HG03571 (cell line): ENCODE measurements around the gene CUTC.
"Not testable (repeated sequence)": the region's sequence is repeated elsewhere in the genome, so short reads cannot be mapped to it uniquely, and the experiment has no call there.

Experiments
- ATAC-seq: cut with Tn5 transposase; IDR thresholded peaks from one replicate; pipeline ENCODE4 v1.9.1; 2021; ENCODE audit not compliant: unreplicated experiment

CUTC gene

DNA sequence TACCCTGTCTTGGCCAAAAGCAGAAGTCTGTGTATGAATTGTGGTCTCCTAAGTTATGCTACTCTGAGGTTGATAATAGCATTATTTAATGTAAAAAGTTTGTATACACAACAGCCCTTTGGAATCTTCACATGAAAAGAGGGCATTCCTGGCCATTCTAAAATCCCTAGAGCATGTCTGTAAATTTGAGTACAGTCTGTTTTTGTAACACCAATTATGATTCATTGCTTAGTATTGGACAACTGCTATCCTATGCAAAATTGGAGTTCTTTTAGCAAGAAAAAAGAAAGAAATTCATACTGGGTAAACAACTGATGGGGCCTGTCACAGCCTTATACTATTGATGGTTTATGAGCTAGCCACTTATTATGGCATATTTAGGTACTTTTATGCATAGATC is 10.2 kb downstream of the CUTC start:
- ATAC-seq, result no peak

DNA sequence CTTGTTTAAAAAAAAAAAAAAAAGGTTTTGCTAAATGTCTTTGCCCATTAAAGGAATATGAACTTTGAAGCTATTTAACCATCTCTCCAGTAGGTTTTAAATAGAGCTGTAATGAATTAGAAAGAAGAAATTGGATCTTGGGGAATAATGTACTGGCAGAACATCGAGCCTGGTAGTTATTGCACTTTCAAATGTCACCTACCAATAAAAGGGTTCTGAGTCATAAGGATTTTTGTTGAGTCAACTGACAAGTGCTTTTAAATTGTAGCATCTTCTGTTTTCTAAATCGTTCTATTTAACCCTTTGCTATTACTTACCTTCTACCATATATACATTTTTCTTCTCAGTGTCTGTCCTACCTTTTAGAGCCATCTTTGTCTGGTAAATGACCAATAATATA is 10.7 kb downstream of the CUTC start:
- no peak for ATAC-seq

DNA sequence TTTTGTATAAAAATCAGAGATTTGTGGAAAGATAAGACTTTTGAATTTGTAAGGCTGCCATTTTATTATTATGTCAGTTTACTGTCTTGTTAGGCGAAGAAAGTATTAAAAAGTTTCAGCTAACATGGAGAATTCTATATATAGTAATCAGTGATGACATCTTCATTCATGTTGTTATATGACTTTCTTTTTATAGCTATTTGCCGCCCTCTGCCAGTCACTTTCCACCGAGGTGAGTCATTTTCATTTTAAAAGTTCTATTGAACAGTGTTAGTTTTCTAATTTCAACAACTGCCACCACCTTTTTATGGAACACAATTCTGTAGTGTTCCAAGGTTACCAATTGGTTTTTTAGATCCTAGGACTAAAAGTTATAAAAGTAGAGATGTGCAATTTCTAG is 11.8 kb downstream of the CUTC start:
- ATAC-seq, result no peak

DNA sequence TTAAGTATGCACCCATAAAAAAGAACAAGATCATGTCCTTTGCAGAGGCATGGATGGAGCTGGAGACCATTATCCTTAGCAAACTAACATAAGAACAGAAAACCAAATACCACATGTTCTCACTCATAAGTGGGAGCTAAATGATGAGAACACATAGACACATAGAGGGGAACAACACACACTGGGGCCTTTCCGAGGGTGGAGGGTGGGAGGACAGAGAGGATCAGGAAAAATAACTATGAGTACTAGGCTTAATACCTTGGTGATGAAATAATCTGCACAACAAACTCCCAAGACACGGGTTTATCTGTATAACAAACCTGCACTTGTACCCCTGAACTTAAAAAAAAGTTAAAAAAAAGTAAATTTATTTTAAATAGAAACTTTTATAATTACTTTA is 14.1 kb downstream of the CUTC start:
- not testable (repeated sequence) for ATAC-seq

- no peak for ATAC-seq
These were observed 16.9 kb downstream of the CUTC start for GRCh38 chr10:99748823-99749451.

GRCh38 chr10:99750641-99751040 is 18.6 kb downstream of the CUTC start:
- no peak for ATAC-seq

GRCh38 chr10:99754670-99755069 is 22.6 kb downstream of the CUTC start:
- ATAC-seq, result no peak

DNA sequence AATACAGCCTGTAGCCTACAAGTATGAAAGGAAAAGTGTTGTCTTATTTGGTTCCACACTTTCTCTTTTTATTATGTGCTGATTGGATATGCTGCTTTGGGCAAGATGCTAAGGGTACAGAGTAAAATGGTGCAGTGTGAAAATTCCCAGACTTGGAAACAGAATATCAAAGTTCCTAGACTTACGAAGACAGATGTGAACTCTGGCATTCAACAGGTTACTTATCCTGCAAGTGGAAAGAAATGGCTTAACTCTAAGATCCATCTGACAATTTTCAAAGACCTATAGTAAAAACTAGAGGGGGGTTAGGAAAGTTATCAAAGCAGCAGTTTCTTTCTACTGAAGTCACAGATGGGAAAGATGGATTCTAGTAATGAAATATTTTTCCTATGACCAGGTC is 24.1 kb downstream of the CUTC start:
- no peak for ATAC-seq

DNA sequence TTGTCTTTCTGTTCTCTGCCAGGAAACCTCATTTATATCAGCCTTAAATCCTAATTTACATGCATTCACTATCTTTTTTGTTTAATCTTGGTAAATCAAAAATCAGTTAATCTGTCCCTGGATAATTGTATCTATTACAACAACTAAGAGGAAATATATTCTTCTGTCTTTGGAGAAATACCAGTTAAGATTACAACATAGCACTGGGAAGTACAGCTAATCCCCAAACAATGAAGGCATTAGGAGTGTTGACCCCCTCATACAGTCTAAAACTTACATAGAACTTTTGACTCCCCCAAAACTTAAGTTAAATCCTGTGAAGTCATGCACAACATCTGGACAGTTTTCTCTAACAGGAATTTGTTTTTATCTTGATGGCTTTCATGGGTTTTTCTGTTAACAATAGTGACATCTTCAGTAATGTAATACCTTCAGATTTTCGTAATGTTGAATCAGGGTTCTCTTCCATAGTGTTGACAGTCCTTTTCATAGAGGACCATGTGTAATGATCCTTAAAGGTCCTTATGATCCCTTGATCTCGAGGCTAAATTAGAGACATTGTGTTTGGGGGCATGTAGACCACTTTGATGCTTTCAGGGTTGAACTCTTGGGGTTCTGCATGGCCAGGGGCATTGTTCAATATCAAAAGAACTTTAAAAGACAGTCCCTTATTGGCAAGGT is 26.3 kb downstream of the CUTC start:
- no peak for ATAC-seq

- ATAC-seq, result no peak
These were observed 28.3 kb downstream of the CUTC start for GRCh38 chr10:99760321-99760720.

- no peak for ATAC-seq
These were observed 29.3 kb downstream of the CUTC start for GRCh38 chr10:99761365-99761764.

DNA sequence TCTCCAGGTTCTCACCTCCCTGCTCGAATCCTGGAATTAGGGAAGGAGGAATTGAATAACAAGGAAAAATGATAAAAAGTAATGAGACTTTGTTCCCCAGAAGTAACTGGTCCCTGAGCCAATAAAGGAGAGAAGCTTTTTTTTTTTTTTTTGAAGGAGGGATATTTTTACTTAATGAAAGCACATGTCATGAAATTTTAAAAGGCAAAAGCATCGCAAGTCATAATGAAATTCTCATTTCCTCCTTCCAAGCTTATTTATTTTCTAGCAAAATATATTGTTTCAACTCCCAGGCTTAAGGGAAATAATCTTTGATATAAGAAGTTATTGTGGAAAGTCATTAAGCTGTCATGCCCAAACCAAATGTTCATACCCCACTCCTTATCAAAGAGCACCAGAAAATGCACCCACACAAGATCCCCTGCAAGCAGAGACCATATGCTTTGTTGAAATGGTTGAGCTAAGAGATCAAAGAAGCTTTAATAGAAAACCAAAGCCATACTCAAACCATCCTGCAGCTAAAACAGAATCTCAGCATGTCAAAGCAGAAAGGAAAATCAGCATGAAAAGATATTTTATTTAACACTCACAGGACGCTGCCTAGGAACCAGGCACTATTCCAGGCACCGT is 33.8 kb downstream of the CUTC start:
- ATAC-seq, result peak; percentile 25

DNA sequence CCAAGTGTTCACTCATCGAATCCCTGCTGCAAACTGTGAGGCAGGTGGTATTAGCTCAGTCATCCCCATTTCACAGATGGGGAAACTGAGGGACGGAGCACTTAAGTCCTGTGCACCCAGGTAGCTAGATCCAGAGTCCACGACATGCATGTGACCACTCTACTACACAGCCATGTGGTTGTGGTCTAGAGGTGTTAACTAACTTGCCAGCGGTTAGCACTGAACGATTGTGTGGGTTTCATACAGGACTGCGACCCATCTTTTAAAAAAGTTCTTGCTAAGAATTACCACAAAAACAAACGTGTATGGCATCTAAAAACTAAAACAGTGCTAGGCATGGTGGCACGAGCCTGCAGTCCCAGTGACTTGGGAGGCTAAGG is 34.3 kb downstream of the CUTC start:
- ATAC-seq, result peak; percentile 61

- ATAC-seq, result no peak
These were observed 35.9 kb downstream of the CUTC start for GRCh38 chr10:99767901-99768300.

- ATAC-seq, result no peak
These were observed 36.5 kb downstream of the CUTC start for GRCh38 chr10:99768556-99768955.

- ATAC-seq, result no peak
These were observed 37.7 kb downstream of the CUTC start for GRCh38 chr10:99769706-99770105.

DNA sequence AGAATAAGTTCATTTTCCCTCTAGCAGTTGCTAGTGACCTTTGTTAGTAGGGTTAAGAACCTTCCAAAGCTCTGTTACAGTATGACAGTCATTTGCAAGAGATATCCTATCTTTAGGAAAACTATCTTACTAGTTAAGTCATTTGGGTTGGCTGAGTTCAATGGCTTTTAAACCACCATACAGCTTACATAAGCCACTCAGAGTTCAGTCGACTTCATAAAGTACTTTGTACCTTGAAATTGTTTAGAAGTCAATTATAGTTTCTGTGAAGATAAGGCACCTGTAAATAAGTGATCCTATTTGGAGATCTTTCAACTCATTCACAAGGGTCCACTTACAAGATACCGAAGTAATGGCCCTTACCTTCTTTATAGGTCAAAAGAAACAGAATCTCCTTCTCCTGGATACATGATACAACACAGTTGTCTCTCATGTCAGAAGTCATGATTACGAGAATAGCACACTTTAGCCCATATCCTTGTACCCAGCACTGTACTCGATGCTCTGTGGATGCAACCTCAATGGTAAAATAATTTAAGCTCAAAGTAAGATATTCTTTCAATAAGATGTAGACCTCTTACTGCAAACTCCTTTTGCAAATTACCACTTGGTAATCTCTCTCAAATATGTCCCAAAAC is 38.5 kb downstream of the CUTC start:
- no peak for ATAC-seq

DNA sequence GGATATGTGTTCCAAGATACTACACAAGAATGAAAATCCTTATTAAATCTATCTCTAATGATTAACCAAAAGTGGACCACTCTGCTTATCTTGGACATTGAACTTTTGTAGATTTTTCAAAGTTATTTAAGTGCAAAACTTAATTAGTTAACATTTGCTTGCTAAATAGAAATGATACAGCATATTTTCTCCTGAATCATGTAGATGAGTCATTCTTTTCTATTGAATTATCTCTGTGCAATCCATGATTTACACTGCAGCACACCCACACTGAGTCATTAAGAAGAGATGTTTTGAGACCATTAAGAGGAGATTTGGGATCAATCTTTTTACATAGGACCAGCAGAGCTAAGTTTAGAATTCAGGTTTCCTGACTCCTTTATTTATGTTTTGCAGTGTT is 43.8 kb downstream of the CUTC start:
- no peak for ATAC-seq

- no peak for ATAC-seq
These were observed 46.1 kb downstream of the CUTC start for GRCh38 chr10:99777918-99778714.

DNA sequence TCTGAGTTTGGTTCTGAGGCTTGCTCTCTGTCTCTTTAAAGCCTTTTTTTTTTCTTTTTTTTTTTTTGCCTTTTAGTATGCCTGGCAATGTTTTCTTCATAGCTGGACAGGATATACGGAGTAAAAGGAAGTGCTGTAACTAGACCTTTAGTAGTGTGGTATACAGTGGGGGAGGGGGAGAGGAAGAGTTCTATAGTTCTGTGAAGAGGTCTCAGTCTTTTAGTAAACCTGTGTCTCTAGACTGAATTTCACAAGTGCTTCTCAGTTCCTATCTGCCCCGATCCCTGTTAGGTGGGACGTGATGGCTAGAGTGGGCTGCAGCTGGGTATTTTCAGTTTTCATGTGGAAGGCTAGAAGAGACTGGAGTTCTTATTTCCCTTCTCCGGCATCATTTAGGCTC is 47.3 kb downstream of the CUTC start:
- no peak for ATAC-seq

DNA sequence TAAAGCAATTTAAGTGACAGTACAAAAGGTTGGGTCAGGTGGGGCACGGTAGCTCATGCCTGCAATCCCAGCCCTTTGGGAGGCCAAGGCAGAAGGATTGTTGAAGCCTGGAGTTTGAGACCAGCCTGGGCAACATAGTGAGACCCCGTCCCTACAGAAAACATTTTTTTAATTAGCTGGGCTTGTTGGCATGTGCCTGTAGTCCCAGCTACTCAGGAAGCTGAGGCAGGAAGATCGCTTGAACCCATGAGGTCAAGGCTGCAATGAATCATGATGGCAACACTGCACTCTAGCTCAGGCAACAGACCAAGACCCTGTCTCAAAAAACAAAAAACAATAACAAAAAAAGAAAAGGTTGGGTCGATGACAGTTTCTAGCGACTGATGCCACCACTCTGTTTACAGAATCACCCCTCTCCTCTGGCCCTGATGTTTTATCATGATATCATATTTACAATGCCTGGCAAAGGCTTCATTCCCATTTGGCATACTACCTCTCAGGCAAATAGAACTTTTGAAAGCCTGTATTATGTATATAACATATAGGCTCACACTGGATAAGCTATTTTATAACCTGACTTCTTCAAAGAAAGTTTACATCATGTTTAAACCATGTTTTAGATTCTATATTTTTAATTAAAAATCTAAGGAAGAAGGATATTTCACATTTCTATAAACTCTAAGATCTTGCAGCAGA is 49.8 kb downstream of the CUTC start:
- ATAC-seq, result no peak
